Endodermal cell (in vitro differentiated cells): ENCODE data around the gene CSF2. TPM values are rescaled to one million over a fixed set of nuclear protein-coding genes. Genes with fewer than 3 reads are reported as not detected.
A peak's percentile ranks its signal among the peaks of the same experiment; 100 is the strongest.

ENCODE experiments used
- DNase-seq: peaks from one replicate; pipeline ENCODE4 v3.0.0-alpha.2; 2017
- H3K27ac ChIP-seq: 2 replicates; pipeline ENCODE4 v1.5.1; 2013; ENCODE audit warnings: mild to moderate bottlenecking, low read depth, low read length, moderate library complexity
- H3K27me3 ChIP-seq: 2 replicates; pipeline ENCODE4 v1.6.1; 2013; ENCODE audit warnings: mild to moderate bottlenecking, low read length, moderate library complexity; ENCODE audit not compliant: insufficient read depth, control insufficient read depth, poor library complexity, severe bottlenecking
- H3K36me3 ChIP-seq: 2 replicates; pipeline ENCODE4 v1.7.0; 2013; ENCODE audit warnings: mild to moderate bottlenecking, low read length, moderate library complexity; ENCODE audit not compliant: control insufficient read depth, insufficient read depth
- H3K4me1 ChIP-seq: one replicate; pipeline ENCODE4 v1.7.0; 2013; ENCODE audit warnings: low read length; ENCODE audit not compliant: control insufficient read depth, insufficient read depth
- H3K4me3 ChIP-seq: 2 replicates; pipeline ENCODE4 v1.5.1; 2013; ENCODE audit warnings: mild to moderate bottlenecking, low read length, moderate library complexity
- H3K9ac ChIP-seq: 2 replicates; pipeline ENCODE4 v1.6.1; 2013; ENCODE audit warnings: mild to moderate bottlenecking, low read length, moderate library complexity; ENCODE audit not compliant: poor library complexity, severe bottlenecking; ENCODE audit errors: extremely low read depth
- H3K9me3 ChIP-seq: 2 replicates; pipeline ENCODE4 v1.6.1; 2013; ENCODE audit warnings: mild to moderate bottlenecking, low read length, moderate library complexity; ENCODE audit not compliant: control insufficient read depth
- H3K27ac Mint-ChIP-seq: 2 replicates; pipeline ENCODE4 v1.8.0; 2020; ENCODE audit warnings: mixed read lengths
- H3K27me3 Mint-ChIP-seq: 2 replicates; pipeline ENCODE4 v1.8.0; 2021; ENCODE audit warnings: mild to moderate bottlenecking, mixed read lengths; ENCODE audit not compliant: insufficient read depth
- H3K36me3 Mint-ChIP-seq: 2 replicates; pipeline ENCODE4 v1.8.0; 2020; ENCODE audit warnings: low read depth, mixed read lengths
- H3K4me1 Mint-ChIP-seq: 2 replicates; pipeline ENCODE4 v1.8.0; 2020; ENCODE audit warnings: mixed read lengths
- H3K4me3 Mint-ChIP-seq: 2 replicates; pipeline ENCODE4 v1.8.0; 2020; ENCODE audit warnings: mild to moderate bottlenecking, moderate library complexity, mixed read lengths
- H3K9me3 Mint-ChIP-seq: 2 replicates; pipeline ENCODE4 v1.8.0; 2020; ENCODE audit warnings: mild to moderate bottlenecking, mixed read lengths
- CTCF ChIP-seq: fragments of 200-600 bp; sonication (generic); conservative IDR thresholded peaks from 2 replicates; pipeline ENCODE4 v1.5.0; 2021; ENCODE audit warnings: antibody characterized with exemption, mild to moderate bottlenecking
- WGBS, 2 experiments: methylation state at CpG; one replicate each; pipeline versions ENCODE4 v1.1.5 to v1.1.7; 2013; ENCODE audit warnings: missing lambda C conversion rate in 2 of 2, mixed read lengths in 1 of 2; ENCODE audit not compliant: insufficient coverage in 1 of 2, insufficient read length in 1 of 2; 5-methylcytosine and 5-hydroxymethylcytosine counted together
- total RNA-seq, 2 donors: library from RNA; stranded (reverse); fragmentation: NEBNext Ultra II Directional in 1 of 2; extraction: Animal tissue kit (Norgen Biotek cat#: 25700) in 1 of 2; gene quantifications; 2 replicates in 1 of 2; 3 replicates in 1 of 2; pipeline ENCODE4 v1.2.1, GENCODE V29; 2021

The CSF2 gene
- total RNA-seq, 2 donors from 2014 or later = not detected

- H3K9ac ChIP-seq = no peak overlapping the region
- peaks cover 5% of the 10 kb centered on the region for H3K27me3 Mint-ChIP-seq
Observed at GRCh38 chr5:132095424-132095972, 21.9 kb downstream of the CSF2 start.

DNA sequence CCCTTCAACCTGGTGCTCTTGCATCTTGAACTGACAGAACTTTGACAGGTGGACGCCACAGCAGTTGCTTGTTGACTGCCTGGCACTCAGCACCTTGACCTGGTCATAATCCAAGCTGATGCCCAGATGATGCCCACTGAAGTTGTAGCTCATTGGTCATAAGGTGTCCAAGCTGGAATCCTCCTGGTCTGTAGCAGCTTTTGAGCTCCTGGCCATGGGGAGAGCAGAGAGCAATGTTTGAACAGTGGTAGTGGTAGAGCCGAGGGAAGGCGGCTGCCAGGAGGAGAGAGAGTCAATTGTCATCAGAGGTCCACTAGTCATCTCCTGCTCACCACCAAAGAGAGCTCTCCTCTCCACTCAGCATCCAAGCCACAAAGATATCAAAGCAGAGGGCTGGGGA is 23.3 kb downstream of the CSF2 start:
- no peak overlapping the region for H3K4me3 Mint-ChIP-seq
- 89 to 90% methylated on average over 1 of the region's 3 CpGs for WGBS, 2 experiments
- no peak overlapping the region for H3K27ac Mint-ChIP-seq

More at GRCh38 chr5:132095424-132095972, 21.9 kb downstream of the CSF2 start:
- H3K4me1 ChIP-seq = no peaks in the 10 kb centered on the region
- DNase-seq = no peak
- Mint-ChIP-seq H3K36me3 (no peaks in the 10 kb centered on the region), H3K4me1 (no peaks in the 10 kb centered on the region), H3K27ac (no peak overlapping the region), H3K9me3 (no peaks in the 10 kb centered on the region), H3K4me3 (no peak overlapping the region)
- TF ChIP-seq CTCF = no peak
- no peak overlapping the region for H3K4me3 ChIP-seq
- H3K9me3 ChIP-seq = no peaks in the 10 kb centered on the region
- peaks cover 28% of the 10 kb centered on the region for H3K27me3 ChIP-seq
- no peaks in the 10 kb centered on the region for H3K36me3 ChIP-seq
- WGBS, 2 experiments = 89 to 95% methylated on average over 3 to 6 of the region's 6 CpGs
- no peak overlapping the region for H3K27ac ChIP-seq

GRCh38 chr5:132098151-132098594 is 24.6 kb downstream of the CSF2 start:
- H3K27me3 ChIP-seq = peaks cover 20% of the 10 kb centered on the region
- H3K27ac Mint-ChIP-seq = no peak overlapping the region
- no peaks in the 10 kb centered on the region for H3K4me1 ChIP-seq
- no peaks in the 10 kb centered on the region for H3K36me3 Mint-ChIP-seq
- H3K4me3 ChIP-seq = no peak overlapping the region
- no peak overlapping the region for H3K9ac ChIP-seq
- peak; percentile 19 for DNase-seq
- H3K9me3 Mint-ChIP-seq = no peaks in the 10 kb centered on the region
- H3K27me3 Mint-ChIP-seq = peaks cover 5% of the 10 kb centered on the region
- H3K36me3 ChIP-seq = no peaks in the 10 kb centered on the region
- no peak for TF ChIP-seq CTCF
- H3K4me3 Mint-ChIP-seq = no peak overlapping the region
- no peak overlapping the region for H3K27ac ChIP-seq
- H3K9me3 ChIP-seq = no peaks in the 10 kb centered on the region
- WGBS, 2 experiments = 87% methylated on average over 4 to 5 of the region's 5 CpGs
- H3K4me1 Mint-ChIP-seq = no peaks in the 10 kb centered on the region

More for the DNA sequence above, 23.3 kb downstream of the CSF2 start:
- H3K4me1 ChIP-seq = no peaks in the 10 kb centered on the region
- no peak for TF ChIP-seq CTCF
- H3K4me3 ChIP-seq = no peak overlapping the region
- no peaks in the 10 kb centered on the region for H3K9me3 Mint-ChIP-seq
- DNase-seq = peak; percentile 19
- peaks cover 5% of the 10 kb centered on the region for H3K27me3 Mint-ChIP-seq
- H3K4me1 Mint-ChIP-seq = no peaks in the 10 kb centered on the region
- no peak overlapping the region for H3K27ac ChIP-seq
- H3K36me3 ChIP-seq = no peaks in the 10 kb centered on the region
- peaks cover 27% of the 10 kb centered on the region for H3K27me3 ChIP-seq
- H3K9me3 ChIP-seq = no peaks in the 10 kb centered on the region
- no peaks in the 10 kb centered on the region for H3K36me3 Mint-ChIP-seq
- no peak overlapping the region for H3K9ac ChIP-seq
